ENCODE measurements around the gene PPP1CB. TPM values are rescaled to one million over a fixed set of nuclear protein-coding genes. Genes with fewer than 3 reads are reported as not detected.

Gene PPP1CB
- 95.0 TPM for polyA plus RNA-seq (2013, experiment 1 of 2)
- polyA plus RNA-seq (2013, experiment 2 of 2): 92.6 TPM

- Histone ChIP-seq H3K27me3 (ENCODE audit: insufficient read depth, low read length) (no peaks in the 10 kb centered on the region), H3K27ac (ENCODE audit: low read depth, low read length) (peak within 1 kb of the TSS; percentile 95), H3K9me3 (ENCODE audit: insufficient read depth, low read depth, low read length) (no peaks in the 10 kb centered on the region), H3K4me3 (ENCODE audit: low read length) (peak within 1 kb of the TSS; percentile 99), H3K36me3 (ENCODE audit: insufficient read depth, low read length) (no peaks in the 10 kb centered on the region), H3K4me1 (ENCODE audit: insufficient read depth, low read length) (peaks cover 25% of the 10 kb centered on the region), H3K9ac (ENCODE audit: low read depth, low read length) (peak within 1 kb of the TSS; percentile 99)
- WGBS: 1% methylated on average over 81 of the region's 81 CpGs
These were observed at the start of gene PPP1CB for GRCh38 chr2:28751252-28751955. Gene PPP1CB (plus strand): TSS chr2:28751830. CDS start chr2:28752125, 295 bp downstream.

- Histone ChIP-seq H3K27ac (ENCODE audit: low read depth, low read length) (no peak overlapping the region), H3K4me3 (ENCODE audit: low read length) (no peak overlapping the region), H3K27me3 (ENCODE audit: insufficient read depth, low read length) (no peaks in the 10 kb centered on the region), H3K9me3 (ENCODE audit: insufficient read depth, low read depth, low read length) (no peaks in the 10 kb centered on the region), H3K4me1 (ENCODE audit: insufficient read depth, low read length) (no peaks in the 10 kb centered on the region), H3K9ac (ENCODE audit: low read depth, low read length) (no peak overlapping the region), H3K36me3 (ENCODE audit: insufficient read depth, low read length) (no peaks in the 10 kb centered on the region)
- WGBS: 89% methylated on average over 3 of the region's 3 CpGs
These were observed 49.2 kb upstream of the PPP1CB start for GRCh38 chr2:28702415-28702861.

DNA sequence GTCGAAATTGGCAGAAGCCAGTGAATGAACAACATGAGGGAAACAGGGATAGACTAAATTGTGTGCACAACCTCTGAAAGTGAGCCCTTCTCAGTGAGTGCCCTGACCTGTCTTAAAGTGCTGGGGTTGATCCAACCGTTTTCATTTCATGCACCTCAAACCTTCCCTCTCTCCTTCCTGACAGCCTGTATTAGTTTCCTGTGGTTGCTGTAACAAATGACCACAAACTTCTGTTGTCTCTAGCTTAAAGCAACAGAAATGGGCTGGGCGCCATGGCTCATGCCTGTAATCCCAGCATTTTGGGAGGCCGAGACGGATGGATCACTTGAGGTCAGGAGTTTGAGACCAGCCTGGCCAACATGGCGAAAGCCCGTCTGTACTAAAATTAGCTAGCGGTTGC lies 48.8 kb upstream of the PPP1CB start:
- no peak overlapping the region for H3K4me3 ChIP-seq (ENCODE audit: low read length)
- H3K27ac ChIP-seq (ENCODE audit: low read depth, low read length): no peak overlapping the region
- no peak overlapping the region for H3K9ac ChIP-seq (ENCODE audit: low read depth, low read length)
- no peaks in the 10 kb centered on the region for H3K9me3 ChIP-seq (ENCODE audit: insufficient read depth, low read depth, low read length)
- 97% methylated on average over 8 of the region's 8 CpGs for WGBS
- H3K27me3 ChIP-seq (ENCODE audit: insufficient read depth, low read length): no peaks in the 10 kb centered on the region
- no peaks in the 10 kb centered on the region for H3K36me3 ChIP-seq (ENCODE audit: insufficient read depth, low read length)
- no peaks in the 10 kb centered on the region for H3K4me1 ChIP-seq (ENCODE audit: insufficient read depth, low read length)

DNA sequence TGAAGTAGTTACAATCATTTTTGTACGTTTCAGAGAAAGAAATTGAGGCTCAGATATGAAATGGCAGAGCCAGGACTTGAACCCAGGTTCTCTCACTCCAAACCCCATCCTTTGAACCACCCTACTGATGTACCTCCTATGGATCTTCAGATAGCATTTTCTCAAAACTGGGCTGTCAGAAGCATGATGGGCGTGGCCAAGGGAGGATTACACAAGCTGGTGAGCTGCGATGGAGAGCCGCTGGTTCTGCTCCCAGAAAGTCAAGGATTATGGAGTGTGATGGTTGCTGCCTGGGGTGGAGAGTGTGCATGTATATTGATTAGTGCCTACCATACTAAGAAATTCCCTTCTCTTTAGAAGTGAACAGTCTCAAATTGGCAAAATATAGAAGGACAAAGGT lies 47.0 kb upstream of the PPP1CB start:
- Histone ChIP-seq H3K27me3 (ENCODE audit: insufficient read depth, low read length) (no peaks in the 10 kb centered on the region), H3K4me3 (ENCODE audit: low read length) (no peak overlapping the region), H3K36me3 (ENCODE audit: insufficient read depth, low read length) (no peaks in the 10 kb centered on the region), H3K4me1 (ENCODE audit: insufficient read depth, low read length) (no peaks in the 10 kb centered on the region), H3K9me3 (ENCODE audit: insufficient read depth, low read depth, low read length) (no peaks in the 10 kb centered on the region), H3K9ac (ENCODE audit: low read depth, low read length) (no peak overlapping the region), H3K27ac (ENCODE audit: low read depth, low read length) (no peak overlapping the region)
- 95% methylated on average over 4 of the region's 4 CpGs for WGBS

GRCh38 chr2:28705751-28706440 lies 45.7 kb upstream of the PPP1CB start:
- no peaks in the 10 kb centered on the region for H3K4me1 ChIP-seq (ENCODE audit: insufficient read depth, low read length)
- no peaks in the 10 kb centered on the region for H3K36me3 ChIP-seq (ENCODE audit: insufficient read depth, low read length)
- 97% methylated on average over 4 of the region's 4 CpGs for WGBS
- H3K4me3 ChIP-seq (ENCODE audit: low read length): no peak overlapping the region
- H3K9me3 ChIP-seq (ENCODE audit: insufficient read depth, low read depth, low read length): no peaks in the 10 kb centered on the region
- H3K27ac ChIP-seq (ENCODE audit: low read depth, low read length): no peak overlapping the region
- no peak overlapping the region for H3K9ac ChIP-seq (ENCODE audit: low read depth, low read length)
- H3K27me3 ChIP-seq (ENCODE audit: insufficient read depth, low read length): no peaks in the 10 kb centered on the region

GRCh38 chr2:28707592-28707991 lies 44.0 kb upstream of the PPP1CB start:
- Histone ChIP-seq H3K36me3 (ENCODE audit: insufficient read depth, low read length) (no peaks in the 10 kb centered on the region), H3K4me1 (ENCODE audit: insufficient read depth, low read length) (no peaks in the 10 kb centered on the region), H3K4me3 (ENCODE audit: low read length) (no peak overlapping the region), H3K9ac (ENCODE audit: low read depth, low read length) (no peak overlapping the region), H3K9me3 (ENCODE audit: insufficient read depth, low read depth, low read length) (no peaks in the 10 kb centered on the region), H3K27me3 (ENCODE audit: insufficient read depth, low read length) (no peaks in the 10 kb centered on the region), H3K27ac (ENCODE audit: low read depth, low read length) (no peak overlapping the region)
- 96% methylated on average over 1 of the region's 1 CpG for WGBS

DNA sequence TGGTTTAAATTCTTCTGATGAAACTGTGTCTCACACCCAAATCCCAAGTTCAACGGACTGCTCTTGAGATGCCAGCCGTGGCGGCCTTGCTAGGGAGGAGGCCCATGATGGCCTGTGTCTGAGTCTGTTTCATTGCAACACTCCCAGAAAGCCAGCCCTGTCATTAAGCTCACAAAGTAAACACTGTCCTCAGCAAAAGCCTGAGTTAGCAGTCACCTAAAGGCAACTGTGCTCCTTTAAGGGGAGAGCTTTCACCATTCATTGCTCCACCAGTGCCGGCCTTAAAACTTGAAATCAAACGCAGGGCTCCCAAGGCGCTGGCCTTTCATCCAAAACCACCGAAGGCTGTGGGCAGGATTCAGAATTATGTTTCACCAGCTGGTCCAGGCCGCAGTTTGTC lies 42.5 kb upstream of the PPP1CB start:
- no peak overlapping the region for H3K27ac ChIP-seq (ENCODE audit: low read depth, low read length)
- H3K9ac ChIP-seq (ENCODE audit: low read depth, low read length): no peak overlapping the region
- H3K4me3 ChIP-seq (ENCODE audit: low read length): no peak overlapping the region
- no peaks in the 10 kb centered on the region for H3K36me3 ChIP-seq (ENCODE audit: insufficient read depth, low read length)
- 91% methylated on average over 8 of the region's 8 CpGs for WGBS
- H3K4me1 ChIP-seq (ENCODE audit: insufficient read depth, low read length): no peaks in the 10 kb centered on the region
- no peaks in the 10 kb centered on the region for H3K9me3 ChIP-seq (ENCODE audit: insufficient read depth, low read depth, low read length)
- H3K27me3 ChIP-seq (ENCODE audit: insufficient read depth, low read length): no peaks in the 10 kb centered on the region

DNA sequence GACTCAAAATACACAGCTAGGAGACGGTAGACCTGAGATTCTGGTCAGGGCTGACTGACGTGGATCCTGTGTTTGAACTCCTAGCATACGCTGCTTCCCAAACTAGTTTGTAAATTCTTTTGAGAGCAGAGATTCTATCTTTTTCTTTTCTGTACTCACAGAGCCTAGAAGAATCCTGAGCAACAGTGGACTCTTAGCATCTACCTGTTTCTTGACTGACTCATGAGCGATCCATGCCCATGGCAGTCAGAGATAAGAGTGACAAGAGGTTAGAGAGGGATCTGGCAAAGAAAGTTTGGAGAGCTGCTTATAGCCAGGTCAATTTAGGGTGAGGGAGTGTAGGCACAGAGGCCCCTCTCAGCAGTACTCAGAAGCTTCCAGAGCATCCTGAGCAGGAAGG lies 41.1 kb upstream of the PPP1CB start:
- H3K27ac ChIP-seq (ENCODE audit: low read depth, low read length): no peak overlapping the region
- no peaks in the 10 kb centered on the region for H3K36me3 ChIP-seq (ENCODE audit: insufficient read depth, low read length)
- no peaks in the 10 kb centered on the region for H3K27me3 ChIP-seq (ENCODE audit: insufficient read depth, low read length)
- no peaks in the 10 kb centered on the region for H3K9me3 ChIP-seq (ENCODE audit: insufficient read depth, low read depth, low read length)
- no peak overlapping the region for H3K4me3 ChIP-seq (ENCODE audit: low read length)
- no peak overlapping the region for H3K9ac ChIP-seq (ENCODE audit: low read depth, low read length)
- H3K4me1 ChIP-seq (ENCODE audit: insufficient read depth, low read length): no peaks in the 10 kb centered on the region
- WGBS: 96% methylated on average over 4 of the region's 4 CpGs

- H3K36me3 ChIP-seq (ENCODE audit: insufficient read depth, low read length): no peaks in the 10 kb centered on the region
- H3K4me1 ChIP-seq (ENCODE audit: insufficient read depth, low read length): no peaks in the 10 kb centered on the region; the same call in 1 of the 2 replicates
- H3K9ac ChIP-seq (ENCODE audit: low read depth, low read length): no peak overlapping the region
- 95% methylated on average over 8 of the region's 8 CpGs for WGBS
- no peaks in the 10 kb centered on the region for H3K9me3 ChIP-seq (ENCODE audit: insufficient read depth, low read depth, low read length)
- H3K27me3 ChIP-seq (ENCODE audit: insufficient read depth, low read length): no peaks in the 10 kb centered on the region
- H3K27ac ChIP-seq (ENCODE audit: low read depth, low read length): no peak overlapping the region
- no peak overlapping the region for H3K4me3 ChIP-seq (ENCODE audit: low read length)
These were observed 37.9 kb upstream of the PPP1CB start for GRCh38 chr2:28713577-28714298.

DNA sequence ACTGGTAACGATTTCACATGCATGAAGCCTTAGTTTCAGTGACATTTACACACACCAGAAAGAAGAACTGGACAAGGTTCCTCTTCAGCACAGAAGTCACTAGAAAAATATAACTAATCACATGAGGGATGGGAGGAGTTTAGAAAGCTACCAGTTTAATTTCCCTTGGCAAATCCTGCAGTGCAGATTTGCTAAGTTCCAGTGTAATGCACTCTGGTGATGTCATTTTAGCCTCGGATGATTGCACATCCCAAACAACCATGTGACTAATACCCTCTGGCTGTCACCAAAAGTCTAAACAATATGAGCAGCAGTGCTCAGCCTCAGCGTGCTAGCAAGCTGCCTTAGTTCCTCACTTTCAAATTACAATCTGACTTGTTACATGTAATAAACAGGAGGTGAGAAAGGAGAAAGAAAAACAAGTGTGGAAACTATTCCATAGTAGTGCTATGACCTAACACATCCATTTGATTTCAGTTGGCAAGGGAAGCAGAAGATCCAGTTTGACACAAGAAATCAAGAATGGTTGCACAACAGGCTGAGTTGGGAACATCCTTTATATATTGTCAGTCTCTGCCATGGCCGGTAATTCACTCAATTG lies 35.3 kb upstream of the PPP1CB start:
- Histone ChIP-seq H3K4me1 (ENCODE audit: insufficient read depth, low read length) (no peaks in the 10 kb centered on the region; the same call in 1 of the 2 replicates), H3K9me3 (ENCODE audit: insufficient read depth, low read depth, low read length) (no peaks in the 10 kb centered on the region), H3K27ac (ENCODE audit: low read depth, low read length) (no peak overlapping the region), H3K36me3 (ENCODE audit: insufficient read depth, low read length) (no peaks in the 10 kb centered on the region), H3K4me3 (ENCODE audit: low read length) (no peak overlapping the region), H3K9ac (ENCODE audit: low read depth, low read length) (no peak overlapping the region), H3K27me3 (ENCODE audit: insufficient read depth, low read length) (no peaks in the 10 kb centered on the region)
- 85% methylated on average over 4 of the region's 4 CpGs for WGBS

DNA sequence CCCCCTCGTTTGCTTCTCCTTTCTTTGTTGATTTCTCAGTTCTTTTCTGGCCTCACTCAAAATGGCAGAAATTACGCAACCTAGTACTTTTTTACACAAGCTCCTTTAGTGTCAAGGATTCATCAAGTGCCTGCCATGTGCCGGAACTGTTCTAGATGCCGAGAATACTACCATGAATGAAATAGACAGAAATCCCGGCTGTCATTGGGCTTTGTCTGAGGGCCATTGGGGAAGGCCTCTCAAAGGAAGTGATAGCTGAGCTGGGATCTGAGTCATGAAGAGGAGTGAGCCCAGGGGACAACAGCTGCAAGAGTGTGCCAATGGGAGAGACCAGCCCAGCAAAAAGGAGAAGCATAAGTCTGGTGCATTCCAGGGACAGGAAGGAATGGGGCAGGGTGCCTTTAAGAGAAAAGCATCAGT lies 34.3 kb upstream of the PPP1CB start:
- no peaks in the 10 kb centered on the region for H3K27me3 ChIP-seq (ENCODE audit: insufficient read depth, low read length)
- no peak overlapping the region for H3K27ac ChIP-seq (ENCODE audit: low read depth, low read length)
- WGBS: 85% methylated on average over 5 of the region's 5 CpGs
- H3K4me3 ChIP-seq (ENCODE audit: low read length): no peak overlapping the region
- no peak overlapping the region for H3K9ac ChIP-seq (ENCODE audit: low read depth, low read length)
- no peaks in the 10 kb centered on the region; the same call in 1 of the 2 replicates for H3K4me1 ChIP-seq (ENCODE audit: insufficient read depth, low read length)
- no peaks in the 10 kb centered on the region for H3K36me3 ChIP-seq (ENCODE audit: insufficient read depth, low read length)
- no peaks in the 10 kb centered on the region for H3K9me3 ChIP-seq (ENCODE audit: insufficient read depth, low read depth, low read length)

Measured in HUES64 (cell line).